Measurements from ENCODE around the gene MAS1L.

The MAS1L gene

GRCh38 chr6:29487660-29488059 lies at the start of gene MAS1L:
TSS of gene MAS1L (minus strand) at chr6:29487956. CDS start at chr6:29487902, 54 bp downstream.
- DNase-seq (ENCODE audit: low spot score) = no peak

- no peak for DNase-seq (ENCODE audit: low spot score)
Measured at GRCh38 chr6:29532320-29532951, 44.7 kb upstream of the MAS1L start.

GRCh38 chr6:29531668-29532067 lies 43.9 kb upstream of the MAS1L start:
- no peak for DNase-seq (ENCODE audit: low spot score)

GRCh38 chr6:29530671-29531310 lies 43.0 kb upstream of the MAS1L start:
- DNase-seq (ENCODE audit: low spot score) = no peak

GRCh38 chr6:29529956-29530355 lies 42.2 kb upstream of the MAS1L start:
- DNase-seq (ENCODE audit: low spot score) = no peak

- DNase-seq (ENCODE audit: low spot score) = no peak
Measured at GRCh38 chr6:29528988-29529560, 41.3 kb upstream of the MAS1L start.

GRCh38 chr6:29528300-29528931 lies 40.7 kb upstream of the MAS1L start:
- no peak for DNase-seq (ENCODE audit: low spot score)

GRCh38 chr6:29527564-29527963 lies 39.8 kb upstream of the MAS1L start:
- no peak for DNase-seq (ENCODE audit: low spot score)

GRCh38 chr6:29527126-29527525 lies 39.4 kb upstream of the MAS1L start:
- no peak for DNase-seq (ENCODE audit: low spot score)

GRCh38 chr6:29525311-29525639 lies 37.5 kb upstream of the MAS1L start:
- no peak for DNase-seq (ENCODE audit: low spot score)

- no peak for DNase-seq (ENCODE audit: low spot score)
Measured at GRCh38 chr6:29524444-29525310, 36.9 kb upstream of the MAS1L start.

- no peak for DNase-seq (ENCODE audit: low spot score)
Measured at GRCh38 chr6:29524044-29524443, 36.3 kb upstream of the MAS1L start.

- no peak for DNase-seq (ENCODE audit: low spot score)
Measured at GRCh38 chr6:29522227-29522626, 34.5 kb upstream of the MAS1L start.

GRCh38 chr6:29521006-29521680 lies 33.4 kb upstream of the MAS1L start:
- no peak for DNase-seq (ENCODE audit: low spot score)

- no peak for DNase-seq (ENCODE audit: low spot score)
Measured at GRCh38 chr6:29520232-29520631, 32.5 kb upstream of the MAS1L start.

GRCh38 chr6:29519291-29520010 lies 31.7 kb upstream of the MAS1L start:
- no peak for DNase-seq (ENCODE audit: low spot score)

GRCh38 chr6:29517728-29518440 lies 30.1 kb upstream of the MAS1L start:
- no peak for DNase-seq (ENCODE audit: low spot score)

- DNase-seq (ENCODE audit: low spot score) = no peak
Measured at GRCh38 chr6:29517245-29517644, 29.5 kb upstream of the MAS1L start.

GRCh38 chr6:29516108-29516507 lies 28.4 kb upstream of the MAS1L start:
- no peak for DNase-seq (ENCODE audit: low spot score)

GRCh38 chr6:29510746-29511300 lies 23.1 kb upstream of the MAS1L start:
- no peak for DNase-seq (ENCODE audit: low spot score)

Data from germinal center (tissue), 1 donor.